IMR-90 (cell line): ENCODE results near the gene PCGF6. TPM values are rescaled to one million over a fixed set of nuclear protein-coding genes. Genes with fewer than 3 reads are reported as not detected.

ENCODE experiments used
- ATAC-seq: fragments of 200-7000 bp; cut with Tn5 transposase; 2 replicates; pipeline ENCODE4 v1.9.1; 2020; ENCODE audit warnings: low read depth, mild to moderate bottlenecking, moderate library complexity
- BruUV-seq: library from RNA; stranded (reverse); fragments of 400-500 nt; replicated peaks from 2 replicates; lab custom pipeline; 2021; lab: Mats Ljungman, UMichigan
- CTCF ChIA-PET: fragments of 300-600 bp; formaldehyde crosslinking; extraction: SDS; loops from one replicate; lab custom pipeline; 2021; ENCODE audit warnings: antibody characterized with exemption; lab: Yijun Ruan, JAX
- POLR2A ChIA-PET: fragments of 300-600 bp; sonication (Branson Sonifier 250); formaldehyde crosslinking; loops from one replicate; lab custom pipeline; 2022; ENCODE audit warnings: antibody characterized with exemption; ENCODE audit not compliant: unreplicated experiment; lab: Charles Lee
- DNase-seq: peaks from one replicate; pipeline ENCODE4 v3.0.0; 2013
- H2AFZ ChIP-seq: replicated peaks from 2 replicates; pipeline ENCODE3; 2013; ENCODE audit warnings: low read length, mild to moderate bottlenecking; ENCODE audit not compliant: poor library complexity
- H2AK5ac ChIP-seq: 2 replicates; pipeline ENCODE4 v1.6.1; 2013; ENCODE audit warnings: low read depth, low read length, inconsistent platforms
- H2AK9ac ChIP-seq: replicated peaks from 2 replicates; pipeline ENCODE3; 2013; ENCODE audit warnings: mild to moderate bottlenecking, low read depth, low read length, moderate library complexity; ENCODE audit not compliant: poor library complexity
- H2BK120ac ChIP-seq: 2 replicates; pipeline ENCODE4 v1.6.1; 2013; ENCODE audit warnings: low read depth, low read length, inconsistent platforms
- H2BK15ac ChIP-seq: 3 replicates; pipeline ENCODE4 v1.6.1; 2013; ENCODE audit warnings: low read depth, low read length, inconsistent platforms
- H2BK20ac ChIP-seq: 2 replicates; pipeline ENCODE4 v1.6.1; 2013; ENCODE audit warnings: low read depth, mild to moderate bottlenecking, inconsistent platforms, low read length, moderate library complexity
- H2BK5ac ChIP-seq: 2 replicates; pipeline ENCODE4 v1.6.1; 2013; ENCODE audit warnings: mild to moderate bottlenecking, low read depth, low read length, inconsistent platforms; ENCODE audit not compliant: poor library complexity, severe bottlenecking
- H3K14ac ChIP-seq: replicated peaks from 2 replicates; pipeline ENCODE4 v1.6.1; 2013; ENCODE audit warnings: low read depth, low read length, inconsistent platforms
- H3K18ac ChIP-seq: 2 replicates; pipeline ENCODE4 v1.6.1; 2013; ENCODE audit warnings: low read depth, low read length, control low read depth
- H3K23ac ChIP-seq: 2 replicates; pipeline ENCODE4 v1.6.1; 2013; ENCODE audit warnings: low read depth, low read length, inconsistent platforms
- H3K27ac ChIP-seq: 2 replicates; pipeline ENCODE4 v1.5.1; 2013; ENCODE audit warnings: mild to moderate bottlenecking, control low read depth, low read length; ENCODE audit not compliant: insufficient read depth
- H3K27me3 ChIP-seq: 2 replicates; pipeline ENCODE4 v1.6.1; 2013; ENCODE audit warnings: low read length; ENCODE audit not compliant: control insufficient read depth, insufficient read depth
- H3K36me3 ChIP-seq: 2 replicates; pipeline ENCODE4 v1.6.1; 2013; ENCODE audit warnings: low read length, mixed read lengths; ENCODE audit not compliant: control insufficient read depth, insufficient read depth
- H3K4ac ChIP-seq: 2 replicates; pipeline ENCODE4 v1.6.1; 2013; ENCODE audit warnings: low read depth, low read length, inconsistent platforms
- H3K4me1 ChIP-seq: 2 replicates; pipeline ENCODE4 v1.6.1; 2013; ENCODE audit warnings: low read length, mixed read lengths; ENCODE audit not compliant: control insufficient read depth, insufficient read depth
- H3K4me2 ChIP-seq: 2 replicates; pipeline ENCODE4 v1.6.1; 2013; ENCODE audit warnings: low read depth, mild to moderate bottlenecking, control low read depth, low read length, moderate library complexity
- H3K4me3 ChIP-seq: 2 replicates; pipeline ENCODE4 v1.5.1; 2013; ENCODE audit warnings: low read depth, mild to moderate bottlenecking, control low read depth, low read length, moderate library complexity; ENCODE audit not compliant: insufficient read depth
- H3K56ac ChIP-seq: 2 replicates; pipeline ENCODE4 v1.6.1; 2013; ENCODE audit warnings: low read length, inconsistent platforms; ENCODE audit not compliant: insufficient read depth; ENCODE audit errors: extremely low read depth
- H3K79me1 ChIP-seq, 2 experiments: 2 replicates each; pipeline ENCODE4 v1.6.1; 2013; ENCODE audit warnings: low read length in 2 of 2, inconsistent platforms in 1 of 2, low read depth in 1 of 2
- H3K9ac ChIP-seq: 2 replicates; pipeline ENCODE4 v1.6.1; 2013; ENCODE audit warnings: low read depth, low read length, control low read depth
- H3K9me1 ChIP-seq: 2 replicates; pipeline ENCODE4 v1.6.1; 2013; ENCODE audit warnings: low read length, inconsistent platforms; ENCODE audit not compliant: insufficient read depth
- H3K9me3 ChIP-seq: 2 replicates; pipeline ENCODE4 v1.6.1; 2013; ENCODE audit warnings: low read length; ENCODE audit not compliant: control insufficient read depth, insufficient read depth
- H4K20me1 ChIP-seq: 2 replicates; pipeline ENCODE4 v1.6.1; 2013; ENCODE audit warnings: low read length, inconsistent platforms; ENCODE audit not compliant: insufficient read depth
- H4K5ac ChIP-seq: 2 replicates; pipeline ENCODE4 v1.6.1; 2013; ENCODE audit warnings: mild to moderate bottlenecking, low read depth, low read length, control low read depth
- H4K8ac ChIP-seq, 2 experiments: 2 replicates each; pipeline ENCODE4 v1.6.1; 2013; ENCODE audit warnings: low read depth in 2 of 2, low read length in 2 of 2, control low read depth in 1 of 2, inconsistent platforms in 1 of 2
- H4K91ac ChIP-seq: 2 replicates; pipeline ENCODE4 v1.6.1; 2013; ENCODE audit warnings: low read depth, low read length, inconsistent platforms; ENCODE audit not compliant: insufficient read depth
- BHLHE40 ChIP-seq: fragments of 150-350 bp; IDR thresholded peaks from 2 replicates; pipeline ENCODE4 v1.6.1; 2016; ENCODE audit warnings: mild to moderate bottlenecking, low read depth, low read length
- CEBPB ChIP-seq: IDR thresholded peaks from 2 replicates; pipeline ENCODE4 v1.6.1; 2012; ENCODE audit warnings: low read depth, low read length, improper control_type of control experiment
- CHD1 ChIP-seq: IDR thresholded peaks from 2 replicates; pipeline ENCODE4 v1.6.1; 2012; ENCODE audit warnings: low read depth, low read length, improper control_type of control experiment
- CTCF ChIP-seq: conservative IDR thresholded peaks from 2 replicates; pipeline ENCODE4 v1.5.1; 2012; ENCODE audit warnings: mild to moderate bottlenecking, low read depth, low read length, improper control_type of control experiment
- ELK1 ChIP-seq: fragments of 150-350 bp; IDR thresholded peaks from 2 replicates; pipeline ENCODE4 v1.6.1; 2016; ENCODE audit warnings: low read depth, mild to moderate bottlenecking, low read length, moderate library complexity, borderline replicate concordance
- FOS ChIP-seq: fragments of 150-350 bp; IDR thresholded peaks from 2 replicates; pipeline ENCODE4 v1.6.1; 2016; ENCODE audit warnings: low read depth, low read length
- MAFK ChIP-seq: IDR thresholded peaks from 2 replicates; pipeline ENCODE4 v1.6.1; 2012; ENCODE audit warnings: low read depth, low read length, improper control_type of control experiment
- MAZ ChIP-seq: IDR thresholded peaks from 2 replicates; pipeline ENCODE4 v1.6.1; 2012; ENCODE audit warnings: low read depth, mild to moderate bottlenecking, low read length, improper control_type of control experiment, moderate library complexity, borderline replicate concordance
- MXI1 ChIP-seq: IDR thresholded peaks from 2 replicates; pipeline ENCODE4 v1.6.1; 2012; ENCODE audit warnings: low read depth, mild to moderate bottlenecking, low read length, moderate library complexity, borderline replicate concordance
- NFE2L2 ChIP-seq: fragments of 150-350 bp; IDR thresholded peaks from 2 replicates; pipeline ENCODE4 v1.6.1; 2016; ENCODE audit warnings: low read depth, mild to moderate bottlenecking, low read length
- POLR2A ChIP-seq: IDR thresholded peaks from 2 replicates; pipeline ENCODE4 v1.6.1; 2012; ENCODE audit warnings: mild to moderate bottlenecking, low read depth, low read length
- RAD21 ChIP-seq: IDR thresholded peaks from 2 replicates; pipeline ENCODE4 v1.6.1; 2012; ENCODE audit warnings: low read length, improper control_type of control experiment
- RCOR1 ChIP-seq: IDR thresholded peaks from 2 replicates; pipeline ENCODE4 v1.6.1; 2012; ENCODE audit warnings: mild to moderate bottlenecking, low read length, improper control_type of control experiment; ENCODE audit not compliant: insufficient replicate concordance
- RFX5 ChIP-seq: IDR thresholded peaks from 2 replicates; pipeline ENCODE4 v1.8.0; 2012; ENCODE audit warnings: low read depth, mild to moderate bottlenecking, low read length, moderate library complexity
- SMC3 ChIP-seq: fragments of 150-350 bp; IDR thresholded peaks from 2 replicates; pipeline ENCODE4 v1.6.1; 2016; ENCODE audit warnings: low read depth, mild to moderate bottlenecking, antibody characterized with exemption, low read length, moderate library complexity
- USF2 ChIP-seq: fragments of 150-350 bp; IDR thresholded peaks from 2 replicates; pipeline ENCODE4 v1.6.1; 2017; ENCODE audit warnings: mild to moderate bottlenecking, antibody characterized with exemption, low read length, low read depth
- WGBS, 2 experiments: methylation state at CpG; one replicate each; pipeline versions ENCODE4 v1.1.5 to v1.1.7; 2013; ENCODE audit warnings: missing lambda C conversion rate in 2 of 2; ENCODE audit not compliant: insufficient read length in 1 of 2; ENCODE audit errors: extremely low coverage in 2 of 2; 5-methylcytosine and 5-hydroxymethylcytosine counted together
- dilution Hi-C: fragments of 300-500 bp; cut with HindIII; formaldehyde crosslinking; loops from one replicate; pipeline ENCODE4 v1.14.3; 2018; ENCODE audit warnings: low sequenced_read_pairs; ENCODE audit not compliant: unreplicated experiment
- in situ Hi-C: fragments of 300-500 bp; cut with MboI; formaldehyde crosslinking; loops from 3 replicates; pipeline ENCODE4 v1.14.3; 2019; ENCODE audit warnings: low sequenced_read_pairs, inconsistent platforms, mixed read lengths
- intact Hi-C: fragments of 100-400 bp; cut with micrococcal nuclease; formaldehyde crosslinking; loops from 2 replicates; pipeline ENCODE4 v1.10.0; 2022
- polyA plus RNA-seq, 3 experiments: library from polyadenylated mRNA; depleted of rRNA; stranded (reverse); fragments of >200 nt; gene quantifications; 2 replicates each; pipeline ENCODE4 v1.2.3, GENCODE V29; 2012; ENCODE audit warnings: low replicate concordance in 1 of 3
- total RNA-seq: library from RNA; depleted of rRNA; stranded (reverse); fragments of >200 nt; gene quantifications from 2 replicates; pipeline ENCODE4 v1.2.3, GENCODE V29; 2012

The PCGF6 gene
- total and polyA plus RNA-seq, 2 of the 4 experiments (the other 2 are of a cell fraction), result 4.9 to 6.5 TPM

- no peak overlapping the region for H4K8ac ChIP-seq
- in situ Hi-C loops (no loop called here), dilution Hi-C loops (no loop called here), intact Hi-C loops (no loop called here)
- H2BK5ac ChIP-seq, result no peak overlapping the region
- CTCF ChIA-PET, result no interaction called here
- no peak overlapping the region for H3K9ac ChIP-seq
- DNase-seq, result no peak
- H3K79me1 ChIP-seq, result no peaks in the 10 kb centered on the region
- H3K4me1 ChIP-seq, result no peaks in the 10 kb centered on the region
- H3K9me3 ChIP-seq, result no peaks in the 10 kb centered on the region
- H2AK5ac ChIP-seq, result no peak overlapping the region
- H4K5ac ChIP-seq, result no peak overlapping the region
- H3K27me3 ChIP-seq, result no peaks in the 10 kb centered on the region
- H3K18ac ChIP-seq, result no peak overlapping the region
- no peak overlapping the region for H3K4me2 ChIP-seq
- H4K91ac ChIP-seq, result no peak overlapping the region
- no peak overlapping the region for H3K23ac ChIP-seq
- no peak overlapping the region for H2BK15ac ChIP-seq
- no peaks in the 10 kb centered on the region for H3K36me3 ChIP-seq
- H3K56ac ChIP-seq, result no peak overlapping the region
- no peak overlapping the region for H3K4ac ChIP-seq
- H3K14ac ChIP-seq, result no peak overlapping the region
- no peak overlapping the region for H2BK120ac ChIP-seq
- no TSS peak for BruUV-seq
- ATAC-seq, result no peak
- no peak overlapping the region for H3K4me3 ChIP-seq
- 0% methylated on average over 1 of the region's 3 CpGs; no CpG with 5 or more reads in 1 of the 2 experiments for WGBS, 2 experiments
- 0 out of 2 replicates have a peak, but pooled peaks cover 3% of the 10 kb centered on the region for H3K9me1 ChIP-seq
- H4K20me1 ChIP-seq, result no peaks in the 10 kb centered on the region
- no peak overlapping the region for H2AK9ac ChIP-seq
- H2BK20ac ChIP-seq, result no peak overlapping the region
- no peak overlapping the region for H3K27ac ChIP-seq
- no peak for TF ChIP-seq POLR2A
- TF ChIP-seq SMC3, result no peak
- TF ChIP-seq BHLHE40, result no peak
- no peak for TF ChIP-seq MXI1
- no peak for TF ChIP-seq RFX5
- TF ChIP-seq FOS, result no peak
- TF ChIP-seq MAFK, result no peak
- no peak for TF ChIP-seq CTCF
- TF ChIP-seq CEBPB, result no peak
- TF ChIP-seq USF2, result no peak
- no peak for TF ChIP-seq MAZ
- TF ChIP-seq NFE2L2, result no peak
- no peak for TF ChIP-seq RAD21
- TF ChIP-seq ELK1, result no peak
- no peak for TF ChIP-seq RCOR1
- TF ChIP-seq CHD1, result no peak
- POLR2A ChIA-PET, result no interaction called here
- no peak overlapping the region for H2AFZ ChIP-seq
Observed at GRCh38 chr10:103254113-103254512, 96.8 kb downstream of the PCGF6 start.
